Measurements from ENCODE around the gene ETV3. TPM values are rescaled to one million over a fixed set of nuclear protein-coding genes. Genes with fewer than 3 reads are reported as not detected.
A peak's percentile ranks its signal among the peaks of the same experiment; 100 is the strongest.

Gene ETV3
- polyA plus RNA-seq, 4 donors = 10.3 to 17.7 (median 14.0) TPM

DNA sequence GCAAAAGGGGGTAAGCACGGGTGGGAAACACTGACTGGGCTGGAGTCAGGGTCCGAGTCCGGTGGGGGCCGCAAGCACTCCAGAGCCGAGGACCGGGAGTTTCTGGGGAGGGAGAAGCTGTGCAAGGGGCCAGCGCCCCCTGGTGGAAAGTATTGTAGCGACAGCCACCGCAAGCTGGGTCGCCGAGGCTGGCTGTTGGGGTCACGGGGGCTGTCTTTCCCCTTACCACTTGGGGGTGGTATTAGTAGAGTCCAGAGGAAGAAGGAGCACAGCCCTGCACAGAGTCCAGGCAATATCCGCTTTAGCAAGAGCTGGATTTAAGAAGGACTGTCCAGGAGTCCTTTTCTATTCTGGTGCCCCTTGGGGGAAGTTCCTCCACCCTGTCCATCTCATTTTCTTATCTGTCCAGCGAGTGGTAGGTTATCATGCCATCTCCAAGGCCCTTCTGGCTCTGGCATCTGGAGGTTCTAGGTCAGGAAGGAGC lies 17.9 kb upstream of the ETV3 start:
- H3K27ac ChIP-seq (ENCODE audit: low read depth in 1 of 3, low read length in 2 of 3) = no peak overlapping the region
- H3K4me1 ChIP-seq (ENCODE audit: control insufficient read depth in 3 of 3, insufficient read depth in 2 of 3, low read depth in 1 of 3, low read length in 2 of 3) = peaks cover 3 to 28% (median 18%) of the 10 kb centered on the region in 3 donors
- no peaks in the 10 kb centered on the region for H3K27me3 ChIP-seq (ENCODE audit: control insufficient read depth in 3 of 3, insufficient read depth in 3 of 3, low read length in 3 of 3)
- H3K9me3 ChIP-seq (ENCODE audit: control insufficient read depth in 2 of 2, insufficient read depth in 1 of 2, low read depth in 1 of 2, low read length in 1 of 2) = no peaks in the 10 kb centered on the region
- no peak overlapping the region for H3K4me3 ChIP-seq (ENCODE audit: low read depth in 1 of 3, low read length in 3 of 3)
- no peaks in the 10 kb centered on the region for H3K36me3 ChIP-seq (ENCODE audit: control insufficient read depth in 3 of 3, insufficient read depth in 2 of 3, low read depth in 1 of 3, low read length in 3 of 3)
- peak; percentile 68 to 80 for DNase-seq
- WGBS, 3 donors = 3% methylated on average over 14 of the region's 14 CpGs
- no peak for FAIRE-seq

DNA sequence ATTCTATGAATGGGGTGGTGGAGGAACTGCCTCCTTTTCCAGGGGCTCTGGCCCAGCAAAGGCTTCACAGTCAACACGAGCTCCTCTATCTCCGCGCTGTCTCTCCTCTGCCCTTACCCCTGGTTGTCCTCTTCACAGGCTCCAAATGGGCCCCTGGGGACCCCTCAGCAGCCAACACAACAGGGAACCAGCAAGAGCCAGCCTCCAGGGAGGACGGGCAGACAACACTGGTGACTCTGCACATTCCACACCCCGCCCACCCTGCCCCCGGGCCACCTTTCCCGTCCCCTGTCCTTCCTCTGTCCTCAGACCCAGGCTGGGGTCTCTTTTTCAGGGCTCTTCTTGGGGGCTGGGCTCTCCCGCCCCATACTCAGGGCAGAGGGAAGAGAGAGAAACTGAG lies 17.5 kb upstream of the ETV3 start:
- Histone ChIP-seq H3K27me3 (ENCODE audit: control insufficient read depth in 3 of 3, insufficient read depth in 3 of 3, low read length in 3 of 3) (no peaks in the 10 kb centered on the region), H3K27ac (ENCODE audit: low read depth in 1 of 3, low read length in 2 of 3) (peak overlapping the region in 1 of 3 donors; percentile 40), H3K9me3 (ENCODE audit: control insufficient read depth in 2 of 2, insufficient read depth in 1 of 2, low read depth in 1 of 2, low read length in 1 of 2) (no peaks in the 10 kb centered on the region), H3K4me1 (ENCODE audit: control insufficient read depth in 3 of 3, insufficient read depth in 2 of 3, low read depth in 1 of 3, low read length in 2 of 3) (peaks cover 3 to 28% (median 18%) of the 10 kb centered on the region in 3 donors), H3K4me3 (ENCODE audit: low read depth in 1 of 3, low read length in 3 of 3) (no peak overlapping the region), H3K36me3 (ENCODE audit: control insufficient read depth in 3 of 3, insufficient read depth in 2 of 3, low read depth in 1 of 3, low read length in 3 of 3) (no peaks in the 10 kb centered on the region)
- FAIRE-seq = no peak
- WGBS, 3 donors = 7 to 16% (median 12%) methylated on average over 7 to 8 of the region's 8 CpGs
- DNase-seq = peak in 1 of 2 donors; percentile 21

DNA sequence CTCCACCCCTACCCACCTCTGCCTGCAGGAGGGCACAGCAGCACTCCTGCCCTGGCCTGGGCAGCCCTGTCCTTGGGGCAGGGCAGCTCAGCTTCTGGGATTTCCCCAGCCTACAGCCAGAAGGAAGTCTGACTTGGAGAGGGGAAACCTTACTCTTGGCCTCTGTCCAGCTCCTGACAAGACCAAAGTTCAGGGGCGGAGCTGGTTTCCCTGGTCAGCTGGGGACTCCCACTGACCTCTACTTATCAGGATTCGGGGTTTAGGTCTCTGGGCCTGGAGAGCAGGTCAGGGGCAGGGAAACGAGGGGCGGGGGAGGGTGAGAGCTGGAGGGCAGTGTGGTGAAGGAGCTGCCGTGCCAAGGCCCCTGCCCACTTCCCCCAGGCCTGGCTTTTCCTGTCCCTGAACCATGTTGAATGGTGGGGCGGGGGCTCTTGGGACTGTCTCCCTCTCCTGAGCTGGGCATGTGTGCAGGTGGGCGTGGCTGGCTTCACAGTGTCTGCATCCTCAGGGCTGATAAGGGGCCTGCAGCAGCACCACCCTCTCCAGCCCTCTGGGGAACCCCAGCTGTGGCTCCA lies 16.8 kb upstream of the ETV3 start:
- H3K36me3 ChIP-seq (ENCODE audit: control insufficient read depth in 3 of 3, insufficient read depth in 2 of 3, low read depth in 1 of 3, low read length in 3 of 3) = no peaks in the 10 kb centered on the region
- no peak overlapping the region for H3K4me3 ChIP-seq (ENCODE audit: low read depth in 1 of 3, low read length in 3 of 3)
- H3K9me3 ChIP-seq (ENCODE audit: control insufficient read depth in 2 of 2, insufficient read depth in 1 of 2, low read depth in 1 of 2, low read length in 1 of 2) = no peaks in the 10 kb centered on the region
- H3K27me3 ChIP-seq (ENCODE audit: control insufficient read depth in 3 of 3, insufficient read depth in 3 of 3, low read length in 3 of 3) = no peaks in the 10 kb centered on the region
- DNase-seq = peak; percentile 81 to 94
- H3K27ac ChIP-seq (ENCODE audit: low read depth in 1 of 3, low read length in 2 of 3) = peak overlapping the region; percentile 42 to 85 (median 43)
- no peak for FAIRE-seq
- WGBS, 3 donors = 6 to 35% (median 20%) methylated on average over 6 to 7 of the region's 7 CpGs
- H3K4me1 ChIP-seq (ENCODE audit: control insufficient read depth in 3 of 3, insufficient read depth in 2 of 3, low read depth in 1 of 3, low read length in 2 of 3) = peaks cover 3 to 28% (median 18%) of the 10 kb centered on the region in 3 donors

DNA sequence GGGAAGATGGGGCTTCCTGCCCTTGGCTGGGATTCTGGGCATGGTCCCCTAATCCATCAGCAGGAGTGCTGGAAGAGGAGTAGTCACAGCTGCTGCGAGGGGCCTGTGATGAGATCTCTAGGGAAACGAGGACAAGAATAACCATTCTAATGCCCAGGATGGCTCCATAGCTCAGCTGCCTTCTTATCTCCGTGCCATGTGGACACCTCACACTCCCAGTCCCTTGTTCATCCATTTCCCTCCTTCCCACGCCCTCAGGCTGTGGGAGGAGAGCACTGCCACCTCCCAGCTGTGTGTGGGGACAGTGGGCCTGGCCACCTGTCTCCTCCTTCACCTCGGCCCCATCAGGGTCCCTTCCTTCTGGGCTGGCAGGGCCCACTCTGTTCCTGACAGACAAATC lies 16.1 kb upstream of the ETV3 start:
- Histone ChIP-seq H3K36me3 (ENCODE audit: control insufficient read depth in 3 of 3, insufficient read depth in 2 of 3, low read depth in 1 of 3, low read length in 3 of 3) (no peaks in the 10 kb centered on the region), H3K27ac (ENCODE audit: low read depth in 1 of 3, low read length in 2 of 3) (peak overlapping the region; percentile 42 to 85 (median 43)), H3K4me1 (ENCODE audit: control insufficient read depth in 3 of 3, insufficient read depth in 2 of 3, low read depth in 1 of 3, low read length in 2 of 3) (peaks cover 3 to 28% (median 18%) of the 10 kb centered on the region in 3 donors), H3K9me3 (ENCODE audit: control insufficient read depth in 2 of 2, insufficient read depth in 1 of 2, low read depth in 1 of 2, low read length in 1 of 2) (no peaks in the 10 kb centered on the region), H3K4me3 (ENCODE audit: low read depth in 1 of 3, low read length in 3 of 3) (no peak overlapping the region), H3K27me3 (ENCODE audit: control insufficient read depth in 3 of 3, insufficient read depth in 3 of 3, low read length in 3 of 3) (no peaks in the 10 kb centered on the region)
- FAIRE-seq (no peak), DNase-seq (peak; percentile 23 to 68)
- WGBS, 3 donors = 39 to 63% (median 57%) methylated on average over 5 of the region's 5 CpGs

DNA sequence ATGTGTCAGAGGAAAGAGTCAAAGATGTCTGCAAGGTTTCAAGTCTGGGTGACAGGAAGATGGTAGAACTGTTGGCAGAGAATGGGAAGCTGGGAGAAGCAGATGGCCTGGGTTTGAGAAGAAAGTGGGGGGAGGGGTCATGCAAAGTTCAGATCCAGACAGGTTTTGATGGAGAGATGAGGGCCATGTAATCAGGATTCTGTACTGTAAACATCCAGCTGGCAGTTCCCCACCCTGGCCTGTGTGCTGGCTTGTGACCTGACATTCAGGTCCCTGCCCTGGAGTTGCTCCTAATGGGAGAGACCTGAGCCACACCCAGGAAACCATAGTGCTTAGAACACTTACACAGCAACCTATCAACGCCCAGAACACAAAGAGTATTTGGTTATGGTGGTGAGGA lies 15.6 kb upstream of the ETV3 start:
- H3K27ac ChIP-seq (ENCODE audit: low read depth in 1 of 3, low read length in 2 of 3) = peak overlapping the region; percentile 42 to 85 (median 43)
- no peaks in the 10 kb centered on the region for H3K27me3 ChIP-seq (ENCODE audit: control insufficient read depth in 3 of 3, insufficient read depth in 3 of 3, low read length in 3 of 3)
- H3K36me3 ChIP-seq (ENCODE audit: control insufficient read depth in 3 of 3, insufficient read depth in 2 of 3, low read depth in 1 of 3, low read length in 3 of 3) = no peaks in the 10 kb centered on the region
- H3K9me3 ChIP-seq (ENCODE audit: control insufficient read depth in 2 of 2, insufficient read depth in 1 of 2, low read depth in 1 of 2, low read length in 1 of 2) = no peaks in the 10 kb centered on the region
- no peak overlapping the region for H3K4me3 ChIP-seq (ENCODE audit: low read depth in 1 of 3, low read length in 3 of 3)
- WGBS, 3 donors = 11 to 53% (median 33%) methylated on average over 1 of the region's 1 CpG
- DNase-seq (peak; percentile 17 to 79), FAIRE-seq (no peak)
- H3K4me1 ChIP-seq (ENCODE audit: control insufficient read depth in 3 of 3, insufficient read depth in 2 of 3, low read depth in 1 of 3, low read length in 2 of 3) = peaks cover 3 to 28% (median 18%) of the 10 kb centered on the region in 3 donors

DNA sequence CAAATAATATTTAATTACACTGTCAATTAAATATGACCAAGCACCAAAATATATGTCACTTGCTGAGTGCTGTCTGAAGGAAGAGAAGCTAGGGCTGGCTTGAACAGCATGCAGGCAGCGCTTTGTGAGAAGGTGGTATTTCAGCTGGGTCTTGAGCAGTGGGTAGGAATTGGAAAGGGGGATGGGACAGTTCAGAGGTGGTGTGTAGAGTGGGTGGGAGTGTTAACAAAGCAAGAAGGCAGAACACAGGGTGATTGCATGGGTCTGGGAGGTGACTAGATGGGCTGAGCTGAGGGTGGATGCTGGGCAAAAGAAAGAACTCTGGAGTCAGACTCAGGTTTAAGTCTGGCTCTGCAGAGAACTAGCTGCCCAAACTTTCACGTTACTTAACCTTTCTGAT lies 14.3 kb upstream of the ETV3 start:
- FAIRE-seq (no peak), DNase-seq (no peak)
- 87 to 96% (median 94%) methylated on average over 2 of the region's 2 CpGs for WGBS, 3 donors
- Histone ChIP-seq H3K36me3 (ENCODE audit: control insufficient read depth in 3 of 3, insufficient read depth in 2 of 3, low read depth in 1 of 3, low read length in 3 of 3) (no peaks in the 10 kb centered on the region), H3K27me3 (ENCODE audit: control insufficient read depth in 3 of 3, insufficient read depth in 3 of 3, low read length in 3 of 3) (no peaks in the 10 kb centered on the region), H3K4me3 (ENCODE audit: low read depth in 1 of 3, low read length in 3 of 3) (no peak overlapping the region), H3K27ac (ENCODE audit: low read depth in 1 of 3, low read length in 2 of 3) (no peak overlapping the region), H3K9me3 (ENCODE audit: control insufficient read depth in 2 of 2, insufficient read depth in 1 of 2, low read depth in 1 of 2, low read length in 1 of 2) (no peaks in the 10 kb centered on the region), H3K4me1 (ENCODE audit: control insufficient read depth in 3 of 3, insufficient read depth in 2 of 3, low read depth in 1 of 3, low read length in 2 of 3) (peaks cover 3 to 28% (median 18%) of the 10 kb centered on the region in 3 donors)

DNA sequence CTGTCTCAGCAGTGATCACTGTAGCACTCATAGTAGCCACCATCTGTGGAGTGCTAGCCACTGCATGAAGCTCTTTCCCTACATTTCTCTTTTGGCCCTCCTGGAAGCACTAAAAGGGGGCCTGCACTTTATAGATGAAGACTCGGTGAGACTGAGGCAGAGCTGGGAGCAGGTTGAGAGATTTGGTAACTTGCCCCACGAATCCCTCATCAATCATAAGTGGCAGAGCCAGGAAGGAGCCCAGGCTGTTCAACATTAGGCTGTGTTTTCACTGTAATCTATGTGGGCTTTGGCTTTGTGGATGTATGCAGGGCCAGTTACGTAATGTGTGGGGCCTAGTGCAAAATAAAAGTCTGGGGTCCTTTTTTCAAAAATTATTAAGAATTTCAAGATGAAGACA lies 13.3 kb upstream of the ETV3 start:
- Histone ChIP-seq H3K36me3 (ENCODE audit: control insufficient read depth in 3 of 3, insufficient read depth in 2 of 3, low read depth in 1 of 3, low read length in 3 of 3) (no peaks in the 10 kb centered on the region), H3K27me3 (ENCODE audit: control insufficient read depth in 3 of 3, insufficient read depth in 3 of 3, low read length in 3 of 3) (no peaks in the 10 kb centered on the region), H3K4me1 (ENCODE audit: control insufficient read depth in 3 of 3, insufficient read depth in 2 of 3, low read depth in 1 of 3, low read length in 2 of 3) (peaks cover 3 to 28% (median 18%) of the 10 kb centered on the region in 3 donors), H3K4me3 (ENCODE audit: low read depth in 1 of 3, low read length in 3 of 3) (no peak overlapping the region), H3K27ac (ENCODE audit: low read depth in 1 of 3, low read length in 2 of 3) (no peak overlapping the region), H3K9me3 (ENCODE audit: control insufficient read depth in 2 of 2, insufficient read depth in 1 of 2, low read depth in 1 of 2, low read length in 1 of 2) (no peaks in the 10 kb centered on the region)
- no peak for DNase-seq
- FAIRE-seq = no peak
- WGBS, 3 donors = 81 to 93% (median 84%) methylated on average over 3 of the region's 3 CpGs

DNA sequence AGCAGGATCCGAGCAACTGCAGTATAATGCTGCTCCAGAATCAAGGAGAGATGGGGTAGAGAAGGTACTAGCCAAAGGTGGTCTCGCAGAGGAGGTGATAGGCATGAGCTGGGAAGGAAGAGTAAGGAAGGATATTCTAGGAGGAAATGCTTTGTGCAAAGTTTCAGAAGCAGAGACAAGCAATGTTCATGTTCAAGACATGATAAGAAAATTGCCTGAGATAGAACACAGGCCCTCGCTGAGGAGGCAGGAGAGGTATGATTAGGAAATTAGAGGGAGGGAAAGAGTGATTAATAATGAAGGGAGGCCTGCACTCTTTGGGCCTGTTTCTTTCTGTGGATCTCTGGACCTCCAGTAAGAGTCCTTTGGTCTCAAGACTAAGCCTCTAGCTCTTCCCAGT lies 12.9 kb upstream of the ETV3 start:
- WGBS, 3 donors = 77 to 90% (median 89%) methylated on average over 3 of the region's 3 CpGs
- no peaks in the 10 kb centered on the region for H3K27me3 ChIP-seq (ENCODE audit: control insufficient read depth in 3 of 3, insufficient read depth in 3 of 3, low read length in 3 of 3)
- no peak overlapping the region for H3K4me3 ChIP-seq (ENCODE audit: low read depth in 1 of 3, low read length in 3 of 3)
- H3K36me3 ChIP-seq (ENCODE audit: control insufficient read depth in 3 of 3, insufficient read depth in 2 of 3, low read depth in 1 of 3, low read length in 3 of 3) = no peaks in the 10 kb centered on the region
- no peak for FAIRE-seq
- peaks cover 3 to 26% (median 18%) of the 10 kb centered on the region in 3 donors for H3K4me1 ChIP-seq (ENCODE audit: control insufficient read depth in 3 of 3, insufficient read depth in 2 of 3, low read depth in 1 of 3, low read length in 2 of 3)
- DNase-seq = no peak
- no peaks in the 10 kb centered on the region for H3K9me3 ChIP-seq (ENCODE audit: control insufficient read depth in 2 of 2, insufficient read depth in 1 of 2, low read depth in 1 of 2, low read length in 1 of 2)
- H3K27ac ChIP-seq (ENCODE audit: low read depth in 1 of 3, low read length in 2 of 3) = no peak overlapping the region

DNA sequence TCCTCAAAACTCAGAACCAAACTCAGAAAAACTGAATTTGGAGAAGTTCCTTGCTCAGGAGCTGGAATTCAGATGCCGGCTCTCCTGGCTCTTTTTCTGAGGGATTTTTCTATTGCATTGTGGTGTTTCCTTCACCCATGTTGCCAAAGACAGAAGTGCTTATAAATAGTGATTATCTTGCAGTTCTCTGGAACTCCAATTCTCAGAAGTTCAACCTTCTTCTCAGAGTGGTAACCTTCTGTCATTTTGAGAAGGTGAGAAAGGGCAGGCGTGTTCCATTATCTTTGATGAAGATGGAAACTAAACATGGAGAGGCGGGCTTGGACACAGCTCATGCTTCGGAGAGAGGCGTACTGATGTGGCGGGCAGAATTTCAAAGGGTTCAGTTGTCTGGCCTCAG lies 12.4 kb upstream of the ETV3 start:
- no peak overlapping the region for H3K27ac ChIP-seq (ENCODE audit: low read depth in 1 of 3, low read length in 2 of 3)
- H3K4me3 ChIP-seq (ENCODE audit: low read depth in 1 of 3, low read length in 3 of 3) = no peak overlapping the region
- peaks cover 3 to 22% (median 15%) of the 10 kb centered on the region in 3 donors for H3K4me1 ChIP-seq (ENCODE audit: control insufficient read depth in 3 of 3, insufficient read depth in 2 of 3, low read depth in 1 of 3, low read length in 2 of 3)
- WGBS, 3 donors = 82 to 90% (median 84%) methylated on average over 6 of the region's 6 CpGs
- FAIRE-seq (no peak), DNase-seq (no peak)
- no peaks in the 10 kb centered on the region for H3K27me3 ChIP-seq (ENCODE audit: control insufficient read depth in 3 of 3, insufficient read depth in 3 of 3, low read length in 3 of 3)
- no peaks in the 10 kb centered on the region for H3K9me3 ChIP-seq (ENCODE audit: control insufficient read depth in 2 of 2, insufficient read depth in 1 of 2, low read depth in 1 of 2, low read length in 1 of 2)
- H3K36me3 ChIP-seq (ENCODE audit: control insufficient read depth in 3 of 3, insufficient read depth in 2 of 3, low read depth in 1 of 3, low read length in 3 of 3) = no peaks in the 10 kb centered on the region

Measured in small intestine (tissue), 7 donors.